Suprapubic skin (tissue), 4 donors: ENCODE data around the gene NTHL1.

Source experiments
- POLR2A ChIP-seq, 2 donors: fragments of 450-650 bp; IDR thresholded peaks; one replicate each; pipeline ENCODE4 v1.6.1; 2017; ENCODE audit warnings: antibody characterized with exemption in 2 of 2, mild to moderate bottlenecking in 2 of 2, moderate library complexity in 2 of 2
- POLR2AphosphoS5 ChIP-seq, 3 donors: sonication (generic); formaldehyde crosslinking; IDR thresholded peaks; one replicate each; pipeline ENCODE4 v1.6.1; 2017; ENCODE audit warnings: antibody characterized with exemption in 3 of 3
- TF ChIP-seq, protein P1 (sequence below), 2 donors: fragments of 200-600 bp in 1 of 2; fragments of 450-650 bp in 1 of 2; sonication (generic) in 1 of 2; IDR thresholded peaks; one replicate each; pipeline ENCODE4 v1.5.1; 2016 to 2019; ENCODE audit warnings: antibody characterized with exemption in 2 of 2, mild to moderate bottlenecking in 1 of 2, moderate library complexity in 1 of 2

DNA sequence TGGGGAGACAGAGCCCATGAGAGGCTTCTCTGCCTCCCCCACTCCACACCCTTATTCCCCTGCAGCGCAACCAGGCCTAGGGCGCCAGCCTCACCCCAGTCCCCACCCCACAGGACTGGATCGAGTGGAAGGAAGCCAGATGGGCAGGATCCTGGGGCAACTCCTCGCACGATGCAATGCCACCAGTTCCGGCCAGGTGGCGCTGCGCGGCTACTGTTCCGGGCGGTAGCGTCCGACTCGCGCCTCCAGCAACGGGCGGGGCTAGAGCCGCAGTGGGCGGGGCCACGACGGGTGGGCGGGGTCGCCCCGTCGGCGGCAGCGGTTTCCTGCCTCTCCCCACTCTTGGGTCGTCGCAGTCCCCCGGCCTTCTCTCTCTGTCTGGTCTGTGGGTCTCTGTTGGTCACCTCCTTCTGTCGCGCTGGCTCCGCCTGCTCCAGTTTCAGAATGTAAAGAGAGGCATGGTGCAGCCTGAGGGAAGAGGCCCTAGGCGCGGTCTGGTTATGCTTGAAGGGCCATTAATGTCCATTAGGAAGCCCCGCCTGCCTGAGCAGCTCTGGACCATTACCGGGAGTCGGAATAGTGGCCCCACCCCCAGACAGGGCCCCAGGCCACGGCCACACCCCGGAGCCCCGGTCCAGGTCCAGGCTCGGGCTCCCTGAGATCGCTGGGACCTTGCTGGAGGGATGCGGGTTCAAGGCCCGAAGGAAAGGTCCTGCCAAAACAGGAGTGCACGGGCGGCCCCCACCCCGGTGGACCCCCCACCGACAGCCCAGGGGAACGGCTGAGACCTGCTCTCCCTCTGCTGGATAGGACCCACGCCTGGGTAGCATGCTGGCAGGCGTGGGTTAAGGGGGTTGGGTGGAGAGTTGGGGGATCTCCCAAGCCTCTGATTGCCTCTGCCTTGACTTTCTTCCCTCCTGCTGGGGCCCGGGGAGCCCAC, 24.3 kb downstream of the NTHL1 start:
- peak in 1 of 3 donors; percentile 41 for TF ChIP-seq POLR2AphosphoS5 (IDR thresholded peaks at IDR 0.05)
- TF ChIP-seq, protein P1, sequence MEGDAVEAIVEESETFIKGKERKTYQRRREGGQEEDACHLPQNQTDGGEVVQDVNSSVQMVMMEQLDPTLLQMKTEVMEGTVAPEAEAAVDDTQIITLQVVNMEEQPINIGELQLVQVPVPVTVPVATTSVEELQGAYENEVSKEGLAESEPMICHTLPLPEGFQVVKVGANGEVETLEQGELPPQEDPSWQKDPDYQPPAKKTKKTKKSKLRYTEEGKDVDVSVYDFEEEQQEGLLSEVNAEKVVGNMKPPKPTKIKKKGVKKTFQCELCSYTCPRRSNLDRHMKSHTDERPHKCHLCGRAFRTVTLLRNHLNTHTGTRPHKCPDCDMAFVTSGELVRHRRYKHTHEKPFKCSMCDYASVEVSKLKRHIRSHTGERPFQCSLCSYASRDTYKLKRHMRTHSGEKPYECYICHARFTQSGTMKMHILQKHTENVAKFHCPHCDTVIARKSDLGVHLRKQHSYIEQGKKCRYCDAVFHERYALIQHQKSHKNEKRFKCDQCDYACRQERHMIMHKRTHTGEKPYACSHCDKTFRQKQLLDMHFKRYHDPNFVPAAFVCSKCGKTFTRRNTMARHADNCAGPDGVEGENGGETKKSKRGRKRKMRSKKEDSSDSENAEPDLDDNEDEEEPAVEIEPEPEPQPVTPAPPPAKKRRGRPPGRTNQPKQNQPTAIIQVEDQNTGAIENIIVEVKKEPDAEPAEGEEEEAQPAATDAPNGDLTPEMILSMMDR (IDR thresholded peaks at IDR 0.05): peak; percentile 92 to 99
- TF ChIP-seq POLR2A (IDR thresholded peaks at IDR 0.05): no peak
